NCI-H2171 treated with DMSO at 0.1 percent for 48 hours (cell line): ENCODE data around the gene KCNB1.
A peak's percentile ranks its signal among the peaks of the same experiment; 100 is the strongest.

Experiments used
- DNase-seq: peaks from one replicate; lab custom pipeline; 2025; lab: John Stamatoyannopoulos, UW

KCNB1 gene

DNA sequence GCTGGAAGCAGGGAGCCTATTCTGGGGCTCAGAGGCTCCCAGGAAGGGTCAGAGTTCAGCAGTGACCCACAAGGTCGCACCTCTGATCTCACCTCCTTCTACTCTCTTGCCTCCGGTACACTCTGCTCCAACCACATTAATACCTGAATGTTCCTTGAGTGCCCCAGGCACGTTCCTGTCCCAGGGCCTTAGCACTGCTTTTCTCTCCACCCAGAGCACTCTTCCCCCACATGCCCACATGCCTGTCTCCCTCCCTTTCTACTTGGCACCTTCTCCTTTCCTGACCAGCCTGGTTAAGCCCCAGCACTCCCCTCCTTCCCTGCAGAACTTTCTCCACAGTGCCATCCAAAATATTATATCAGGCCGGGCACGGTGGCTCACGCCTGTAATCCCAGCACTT, 13.4 kb downstream of the KCNB1 start:
- no peak for DNase-seq

DNA sequence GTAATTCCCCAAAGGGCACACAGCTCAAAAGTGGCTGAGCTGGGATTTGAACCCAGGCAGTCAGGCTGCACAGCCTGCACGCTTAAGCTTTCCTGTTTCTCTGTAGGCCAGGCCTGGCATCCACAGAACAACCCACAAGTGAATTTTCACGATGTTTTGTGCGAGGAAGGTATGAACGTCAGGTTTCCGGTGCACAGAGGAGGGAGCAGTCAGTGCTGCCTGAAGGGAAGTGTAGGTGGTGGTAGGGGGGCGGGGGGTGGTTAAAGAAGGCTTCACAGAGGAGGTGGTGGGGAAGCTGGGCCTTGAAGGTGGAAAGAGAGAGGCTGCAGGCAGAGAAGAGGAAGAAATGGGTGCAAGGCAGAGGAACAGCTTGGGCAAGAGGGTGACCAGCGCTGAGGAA, 14.1 kb downstream of the KCNB1 start:
- DNase-seq, result no peak

GRCh38 chr20:49466114-49466912, 16.2 kb downstream of the KCNB1 start:
- peak; percentile 16 for DNase-seq

- DNase-seq, result no peak
Observed at GRCh38 chr20:49464556-49464955, 17.9 kb downstream of the KCNB1 start.

DNA sequence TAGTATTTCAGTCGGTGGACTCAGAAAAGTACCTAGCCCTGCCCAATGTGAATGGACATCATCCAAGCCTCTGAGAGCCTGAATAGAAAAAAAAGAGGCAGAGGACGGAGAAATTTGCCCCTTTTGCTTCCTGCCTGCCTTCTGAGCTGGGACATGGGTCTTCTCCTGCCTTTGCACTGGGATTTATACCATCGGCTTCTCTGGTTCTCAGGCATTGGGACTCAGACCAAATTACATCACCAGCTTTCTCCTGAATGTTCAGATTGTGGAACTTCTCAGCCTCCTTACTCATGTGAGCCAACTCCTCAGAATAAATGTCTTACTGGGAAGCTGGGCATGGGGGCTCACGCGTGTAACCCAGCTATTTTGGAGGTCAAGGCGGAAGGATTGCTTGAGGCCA, 19.8 kb downstream of the KCNB1 start:
- no peak for DNase-seq

DNA sequence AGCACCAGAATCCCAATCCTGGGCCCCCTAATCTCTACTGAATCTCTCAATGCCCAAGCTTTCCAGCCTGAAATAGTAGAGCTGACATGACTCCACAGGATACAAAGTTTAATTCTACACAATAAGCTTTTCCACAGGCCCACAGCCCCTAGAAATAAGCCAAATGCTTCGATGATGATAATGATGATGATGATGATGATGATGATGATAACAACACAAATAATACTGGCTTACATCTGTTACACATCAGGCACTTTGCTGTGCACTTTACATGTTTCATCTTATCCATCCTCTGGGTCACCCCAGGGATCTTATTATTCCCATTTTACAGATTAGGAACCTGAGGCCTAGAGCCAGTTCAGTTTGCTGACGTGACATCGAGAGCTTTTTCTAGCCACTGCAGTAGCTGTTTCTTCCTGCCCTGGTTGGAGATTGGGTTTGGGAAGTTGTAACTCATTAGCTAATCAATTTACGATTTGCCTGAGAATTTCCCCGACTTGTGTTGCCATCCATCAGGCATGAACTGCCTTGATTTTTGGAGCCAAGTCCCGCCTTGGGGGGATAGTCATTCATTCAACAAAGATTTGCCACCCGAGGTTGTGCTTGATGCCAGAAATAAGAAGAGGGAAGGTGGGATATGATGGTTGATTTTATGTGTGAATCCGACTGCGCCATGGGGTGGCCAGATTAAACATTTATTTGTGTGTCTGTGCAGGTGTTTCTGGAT, 20.4 kb downstream of the KCNB1 start:
- DNase-seq, result no peak

DNA sequence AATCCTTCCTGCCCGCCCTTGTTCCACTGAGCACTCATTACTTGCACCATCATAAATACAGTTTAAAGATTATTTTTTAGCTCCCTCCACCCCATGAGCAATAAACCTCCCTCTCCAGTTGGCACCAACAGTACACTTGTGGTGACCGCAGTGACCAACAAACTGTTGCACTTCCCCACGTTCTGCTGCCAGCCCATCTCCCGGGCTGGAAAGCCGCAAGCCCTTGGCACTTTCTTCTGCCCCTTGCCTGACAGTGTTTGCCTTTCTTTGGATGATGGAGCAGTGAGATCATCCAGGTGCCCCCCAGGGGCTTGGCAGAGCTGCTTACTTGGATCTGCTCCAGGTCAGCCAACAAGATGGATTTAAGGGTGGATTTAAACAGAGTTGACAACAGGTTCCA, 21.6 kb downstream of the KCNB1 start:
- peak; percentile 75 for DNase-seq

GRCh38 chr20:49460131-49460530, 22.3 kb downstream of the KCNB1 start:
- no peak for DNase-seq

- DNase-seq, result no peak
Observed at GRCh38 chr20:49459684-49460083, 22.8 kb downstream of the KCNB1 start.

DNA sequence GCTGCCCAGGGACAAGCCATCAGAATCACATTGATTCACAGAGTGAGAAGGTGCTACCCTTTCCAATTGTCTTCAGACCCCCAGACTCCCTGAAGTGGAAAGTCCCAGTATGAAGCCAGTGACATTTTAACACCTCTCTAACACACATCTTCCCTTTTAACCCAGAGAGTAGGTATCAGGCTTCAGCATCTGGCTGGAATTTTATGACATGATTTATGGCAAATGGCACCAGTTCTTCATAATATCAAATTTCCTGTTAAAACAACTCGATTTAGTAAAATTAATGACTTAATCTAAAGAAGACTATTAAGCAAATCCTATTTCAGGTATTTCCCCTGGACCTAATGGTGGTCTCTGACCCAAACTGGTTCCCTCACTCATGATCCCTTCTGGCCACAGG, 25.0 kb downstream of the KCNB1 start:
- peak; percentile 60 for DNase-seq

DNA sequence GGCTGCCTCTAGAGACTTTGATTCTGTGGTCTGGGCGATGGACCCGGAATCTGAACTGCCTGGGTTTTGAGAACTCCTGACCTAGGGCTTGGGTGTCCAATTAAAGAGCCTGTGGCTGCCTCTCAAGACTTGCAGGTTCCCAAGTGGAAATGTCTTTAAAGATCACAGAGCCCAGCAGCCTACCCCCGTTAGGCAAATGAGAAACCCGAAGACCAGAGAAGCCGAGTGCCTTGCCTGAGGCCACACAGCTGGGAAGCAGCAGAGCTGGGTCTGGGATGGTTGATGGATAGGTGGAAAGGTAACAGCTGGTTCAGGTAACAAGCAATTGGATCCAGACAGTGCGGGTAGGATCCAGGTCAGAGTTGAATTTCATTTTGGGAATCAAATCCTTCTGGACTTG, 25.8 kb downstream of the KCNB1 start:
- DNase-seq, result peak; percentile 47

GRCh38 chr20:49455691-49456090, 26.8 kb downstream of the KCNB1 start:
- no peak for DNase-seq

GRCh38 chr20:49452011-49452482, 30.4 kb downstream of the KCNB1 start:
- no peak for DNase-seq

GRCh38 chr20:49450281-49450721, 32.2 kb downstream of the KCNB1 start:
- DNase-seq, result peak; percentile 61

DNA sequence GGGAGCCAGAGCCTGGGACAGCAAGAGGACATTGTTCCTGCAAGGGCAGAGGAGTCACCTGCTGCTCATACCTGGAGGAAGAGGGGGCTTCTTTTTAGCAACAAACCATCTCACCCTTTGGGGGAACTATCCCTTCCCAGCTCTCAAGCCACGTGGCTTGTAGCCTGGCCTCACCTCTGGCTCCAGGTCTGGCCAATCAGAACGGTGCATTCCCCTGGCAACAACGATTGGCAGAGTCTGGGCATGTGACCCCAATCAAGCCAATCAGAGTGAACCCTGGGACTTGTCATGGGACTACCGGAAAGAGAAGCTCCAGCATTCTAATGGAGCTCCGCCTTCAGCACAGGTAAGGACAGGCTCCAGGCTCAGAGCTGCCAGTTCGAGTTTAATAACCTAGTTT, 33.6 kb downstream of the KCNB1 start:
- DNase-seq, result no peak

DNA sequence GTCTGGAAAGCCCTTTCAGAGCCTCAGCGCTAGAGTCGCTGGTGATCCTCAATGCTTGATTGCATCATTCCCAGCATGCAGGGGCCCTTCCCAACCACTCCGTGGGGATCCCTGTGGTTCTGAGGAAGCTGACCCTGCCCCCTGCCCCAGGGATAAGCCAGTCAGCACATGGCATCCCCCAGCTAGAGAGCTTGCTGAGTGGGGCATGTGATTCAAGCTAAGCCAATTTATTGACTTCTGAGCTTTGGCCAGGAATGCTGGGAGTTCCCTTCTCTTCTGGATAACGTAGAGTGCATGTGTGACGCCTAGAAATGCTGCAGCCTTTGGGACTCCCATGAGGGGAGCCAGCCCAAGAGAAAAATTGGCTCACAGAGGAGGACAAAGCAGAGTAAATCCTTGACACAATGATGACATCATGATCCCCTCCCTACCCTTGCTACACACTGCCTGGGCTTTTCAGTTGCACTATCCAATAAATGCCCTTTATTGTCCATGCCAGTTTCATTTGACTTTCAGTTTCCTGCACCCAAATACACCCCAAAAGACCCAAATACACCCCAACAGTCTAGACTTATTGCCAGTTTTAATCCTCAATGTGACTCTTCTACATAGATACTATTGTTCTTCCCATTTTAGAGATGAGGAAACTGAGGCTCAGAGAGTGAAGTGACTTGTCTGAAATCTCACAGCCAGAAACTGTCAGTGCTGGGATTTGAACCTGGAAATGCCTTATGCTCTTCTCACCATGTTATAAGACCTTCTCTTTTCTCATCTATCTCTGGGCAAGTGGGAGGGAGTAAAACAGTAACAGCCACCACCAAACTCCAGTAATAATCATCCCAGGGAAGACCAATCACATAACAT, 34.3 kb downstream of the KCNB1 start:
- no peak for DNase-seq

DNA sequence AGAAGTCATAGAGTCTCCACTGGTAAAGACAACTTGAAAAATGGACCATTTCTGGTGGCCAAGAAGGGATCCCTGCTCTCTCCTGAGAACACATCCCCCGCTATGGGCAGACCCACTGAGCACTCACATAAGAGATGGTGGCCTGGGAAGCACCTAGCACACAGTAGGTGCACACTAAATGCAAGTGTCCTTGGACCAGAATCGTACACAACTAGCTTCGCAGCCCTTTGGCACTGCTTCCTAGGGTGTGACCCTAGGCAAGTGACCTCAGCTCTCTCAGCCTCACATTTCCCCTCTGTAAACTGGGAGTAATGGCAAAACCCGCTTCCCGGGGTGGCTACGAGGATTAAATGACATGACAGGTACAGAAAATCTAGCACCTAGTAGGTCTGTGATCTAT, 35.1 kb downstream of the KCNB1 start:
- DNase-seq, result no peak

DNA sequence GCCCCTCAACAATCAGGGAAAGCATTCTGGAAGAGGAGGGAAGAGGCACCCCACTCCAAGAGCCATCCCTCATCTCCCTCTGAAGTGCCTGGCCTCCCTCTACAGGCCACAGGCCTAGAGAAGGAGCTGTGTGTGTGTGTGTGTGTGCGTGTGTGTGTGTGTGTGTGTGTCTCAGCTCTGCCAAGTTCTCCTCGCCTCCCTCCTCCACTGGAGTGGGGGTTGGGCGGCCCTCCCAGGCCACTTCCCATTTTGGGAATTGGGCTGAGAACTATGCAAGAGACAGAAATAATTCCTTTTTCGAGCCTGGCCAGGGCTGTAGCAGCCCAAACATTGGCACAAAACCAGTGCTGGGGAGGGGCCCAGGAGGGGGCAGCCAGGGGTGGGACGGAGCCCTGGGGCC, 35.7 kb downstream of the KCNB1 start:
- no peak for DNase-seq

- DNase-seq, result no peak
Observed at GRCh38 chr20:49446080-49446479, 36.4 kb downstream of the KCNB1 start.

DNA sequence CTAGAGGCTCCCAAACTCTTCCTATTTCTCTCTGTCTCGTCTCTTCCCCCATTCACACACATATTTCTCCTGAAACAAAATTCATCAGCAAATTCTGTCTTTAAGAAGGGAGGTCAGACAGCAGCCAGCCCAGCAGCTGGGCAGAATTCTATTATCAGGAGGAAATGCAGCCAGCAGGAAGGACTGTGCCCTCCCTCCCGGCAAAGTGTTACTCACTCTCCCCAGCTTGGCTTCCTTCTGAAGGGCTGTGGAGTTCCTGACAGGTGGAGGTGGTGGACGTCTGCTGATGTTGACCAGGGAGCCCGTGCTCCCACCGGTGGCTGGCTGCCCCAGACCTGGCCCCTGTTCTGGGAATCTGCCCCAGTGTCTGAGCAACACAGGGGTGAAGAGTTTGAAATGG, 37.3 kb downstream of the KCNB1 start:
- DNase-seq, result no peak

- DNase-seq, result no peak
Observed at GRCh38 chr20:49444553-49444990, 37.9 kb downstream of the KCNB1 start.

GRCh38 chr20:49437057-49437456, 45.4 kb downstream of the KCNB1 start:
- no peak for DNase-seq
